ENCODE results near the gene ABCA4.

- TF ChIP-seq, protein P1, sequence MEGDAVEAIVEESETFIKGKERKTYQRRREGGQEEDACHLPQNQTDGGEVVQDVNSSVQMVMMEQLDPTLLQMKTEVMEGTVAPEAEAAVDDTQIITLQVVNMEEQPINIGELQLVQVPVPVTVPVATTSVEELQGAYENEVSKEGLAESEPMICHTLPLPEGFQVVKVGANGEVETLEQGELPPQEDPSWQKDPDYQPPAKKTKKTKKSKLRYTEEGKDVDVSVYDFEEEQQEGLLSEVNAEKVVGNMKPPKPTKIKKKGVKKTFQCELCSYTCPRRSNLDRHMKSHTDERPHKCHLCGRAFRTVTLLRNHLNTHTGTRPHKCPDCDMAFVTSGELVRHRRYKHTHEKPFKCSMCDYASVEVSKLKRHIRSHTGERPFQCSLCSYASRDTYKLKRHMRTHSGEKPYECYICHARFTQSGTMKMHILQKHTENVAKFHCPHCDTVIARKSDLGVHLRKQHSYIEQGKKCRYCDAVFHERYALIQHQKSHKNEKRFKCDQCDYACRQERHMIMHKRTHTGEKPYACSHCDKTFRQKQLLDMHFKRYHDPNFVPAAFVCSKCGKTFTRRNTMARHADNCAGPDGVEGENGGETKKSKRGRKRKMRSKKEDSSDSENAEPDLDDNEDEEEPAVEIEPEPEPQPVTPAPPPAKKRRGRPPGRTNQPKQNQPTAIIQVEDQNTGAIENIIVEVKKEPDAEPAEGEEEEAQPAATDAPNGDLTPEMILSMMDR (conservative IDR thresholded peaks at IDR 0.05; ENCODE audit: low read length), result no peak
- TF ChIP-seq EZH2phosphoT487 (IDR thresholded peaks at IDR 0.05; ENCODE audit: borderline replicate concordance), result no peak
Measured at GRCh38 chr1:93976711-93977597, 144.0 kb downstream of the ABCA4 start.

Measured in Loucy (cell line).